ENCODE measurements around the gene BRD3. TPM values are rescaled to one million over a fixed set of nuclear protein-coding genes. Genes with fewer than 3 reads are reported as not detected.

The BRD3 gene
- polyA plus RNA-seq, 3 donors: 16.4 to 18.2 (median 17.1) TPM

- peaks cover 0 to 15% of the 10 kb centered on the region in 2 donors for H3K27me3 ChIP-seq (ENCODE audit: control insufficient read depth in 2 of 2, insufficient read depth in 2 of 2, low read length in 2 of 2)
- DNase-seq: no peak
- 94% methylated on average over 3 of the region's 16 CpGs for WGBS (ENCODE audit: insufficient coverage)
- no peak overlapping the region for H3K4me3 ChIP-seq (replicated peaks in 1 of 3; ENCODE audit: low read depth in 2 of 3, low read length in 3 of 3)
- no peak overlapping the region for H3K27ac ChIP-seq (ENCODE audit: low read depth in 1 of 2, low read length in 2 of 2)
- Mint-ChIP-seq H3K27me3 (ENCODE audit: low read depth in 3 of 3) (peaks cover 13 to 27% (median 23%) of the 10 kb centered on the region in 3 donors), H3K4me3 (no peak overlapping the region), H3K4me1 (peaks cover 29% of the 10 kb centered on the region), H3K36me3 (peaks cover 3 to 8% of the 10 kb centered on the region in 2 donors), H3K9me3 (peaks cover 0 to 6% (median 0%) of the 10 kb centered on the region in 7 donors), H3K27ac (no peak overlapping the region)
- H4K20me1 ChIP-seq (ENCODE audit: insufficient read depth, low read length): peaks cover 78% of the 10 kb centered on the region
- H2AFZ ChIP-seq (ENCODE audit: insufficient read depth, low read depth, low read length, poor library complexity, severe bottlenecking): no peak overlapping the region
- no peak for TF ChIP-seq CTCF (IDR thresholded peaks at IDR 0.05)
- H3K9me3 ChIP-seq (replicated peaks in 1 of 2; ENCODE audit: control insufficient read depth in 1 of 2, insufficient read depth in 1 of 2, low read length in 2 of 2): no peaks in the 10 kb centered on the region
- H3K4me1 ChIP-seq (ENCODE audit: control insufficient read depth in 1 of 2, insufficient read depth in 2 of 2, low read length in 2 of 2): peaks cover 13 to 23% of the 10 kb centered on the region in 2 donors
- no peaks in the 10 kb centered on the region for H3K36me3 ChIP-seq (replicated peaks in 1 of 2; ENCODE audit: control insufficient read depth in 1 of 2, insufficient read depth in 2 of 2, low read length in 2 of 2)
- intact Hi-C loops (cut with micrococcal nuclease): no loop called here
- H3K4me2 ChIP-seq (replicated peaks; ENCODE audit: extremely low read depth, low read length, poor library complexity, severe bottlenecking): no peak overlapping the region
- no peak overlapping the region for H3K9ac ChIP-seq (ENCODE audit: insufficient read depth, low read length, poor library complexity, severe bottlenecking)
- peaks cover 62% of the 10 kb centered on the region for H3K79me2 ChIP-seq (ENCODE audit: insufficient read depth, low read length)
These were observed 79.7 kb downstream of the BRD3 start for GRCh38 chr9:133987946-133988665.

GRCh38 chr9:133987446-133987788 is 80.4 kb downstream of the BRD3 start:
- WGBS (ENCODE audit: insufficient coverage): 96% methylated on average over 13 of the region's 14 CpGs

More at GRCh38 chr9:133987446-133987788, 80.4 kb downstream of the BRD3 start:
- Mint-ChIP-seq H3K36me3 (peaks cover 3 to 8% of the 10 kb centered on the region in 2 donors), H3K27ac (no peak overlapping the region), H3K9me3 (peaks cover 0 to 6% (median 0%) of the 10 kb centered on the region in 7 donors), H3K4me1 (peaks cover 29% of the 10 kb centered on the region), H3K4me3 (no peak overlapping the region), H3K27me3 (ENCODE audit: low read depth in 3 of 3) (peaks cover 13 to 27% (median 23%) of the 10 kb centered on the region in 3 donors)
- Histone ChIP-seq H3K79me2 (ENCODE audit: insufficient read depth, low read length) (peaks cover 64% of the 10 kb centered on the region), H3K36me3 (replicated peaks in 1 of 2; ENCODE audit: control insufficient read depth in 1 of 2, insufficient read depth in 2 of 2, low read length in 2 of 2) (no peaks in the 10 kb centered on the region), H2AFZ (ENCODE audit: insufficient read depth, low read depth, low read length, poor library complexity, severe bottlenecking) (no peak overlapping the region), H4K20me1 (ENCODE audit: insufficient read depth, low read length) (peaks cover 85% of the 10 kb centered on the region), H3K27me3 (ENCODE audit: control insufficient read depth in 2 of 2, insufficient read depth in 2 of 2, low read length in 2 of 2) (peaks cover 0 to 15% of the 10 kb centered on the region in 2 donors), H3K4me2 (replicated peaks; ENCODE audit: extremely low read depth, low read length, poor library complexity, severe bottlenecking) (no peak overlapping the region), H3K9ac (ENCODE audit: insufficient read depth, low read length, poor library complexity, severe bottlenecking) (no peak overlapping the region), H3K4me1 (ENCODE audit: control insufficient read depth in 1 of 2, insufficient read depth in 2 of 2, low read length in 2 of 2) (peaks cover 12 to 21% of the 10 kb centered on the region in 2 donors), H3K27ac (ENCODE audit: low read depth in 1 of 2, low read length in 2 of 2) (no peak overlapping the region), H3K4me3 (replicated peaks in 1 of 3; ENCODE audit: low read depth in 2 of 3, low read length in 3 of 3) (no peak overlapping the region), H3K9me3 (replicated peaks in 1 of 2; ENCODE audit: control insufficient read depth in 1 of 2, insufficient read depth in 1 of 2, low read length in 2 of 2) (no peaks in the 10 kb centered on the region)
- DNase-seq: no peak
- intact Hi-C loops (cut with micrococcal nuclease): no loop called here
- no peak for TF ChIP-seq CTCF (IDR thresholded peaks at IDR 0.05)
